K562 (cell line): Measurements from ENCODE around the gene TBX1. TPM values are rescaled to one million over a fixed set of nuclear protein-coding genes. Genes with fewer than 3 reads are reported as not detected.

Source experiments
- ARID3B ChIP-seq: fragments of 250-450 bp; sonication (Bioruptor Pico); IDR thresholded peaks from 2 replicates; pipeline ENCODE4 v1.4.0; 2020; ENCODE audit warnings: borderline replicate concordance
- ATF7 ChIP-seq: fragments of 450-650 bp; IDR thresholded peaks from 2 replicates; pipeline ENCODE4 v1.7.1; 2014; ENCODE audit warnings: mild to moderate bottlenecking, moderate library complexity
- FOXK1 ChIP-seq: sonication (generic); formaldehyde crosslinking; IDR thresholded peaks from 2 replicates; pipeline ENCODE4 v1.8.0; 2022; ENCODE audit warnings: missing genetic modification reagents, mild to moderate bottlenecking, borderline replicate concordance
- HES1 ChIP-seq: fragments of 450-650 bp; IDR thresholded peaks from 2 replicates; pipeline ENCODE4 v1.6.1; 2016; ENCODE audit warnings: low read depth, mild to moderate bottlenecking, moderate library complexity
- MITF ChIP-seq: IDR thresholded peaks from 2 replicates; pipeline ENCODE4 v1.6.1; 2014; ENCODE audit warnings: antibody characterized with exemption
- MXI1 ChIP-seq: IDR thresholded peaks from 2 replicates; pipeline ENCODE4 v1.6.1; 2011; ENCODE audit warnings: low read depth, mild to moderate bottlenecking, improper control_type of control experiment, low read length
- RBFOX2 ChIP-seq: fragments of 200-400 bp; formaldehyde crosslinking; IDR thresholded peaks from 2 replicates; pipeline ENCODE4 v1.6.1; 2017; ENCODE audit warnings: low read depth, mild to moderate bottlenecking, low read length, moderate library complexity
- SRSF7 ChIP-seq: fragments of 200-400 bp; formaldehyde crosslinking; optimal IDR thresholded peaks from 2 replicates; pipeline ENCODE3; 2017; ENCODE audit warnings: mild to moderate bottlenecking, low read depth, low read length
- TBL1XR1 ChIP-seq, 2 experiments: IDR thresholded peaks; 2 replicates each; pipeline ENCODE4 v1.6.1; 2012; ENCODE audit warnings: improper control_type of control experiment in 2 of 2, low read length in 2 of 2, mild to moderate bottlenecking in 1 of 2
- TEAD1 ChIP-seq, 2 experiments: fragments of 450-650 bp in 1 of 2; sonication (generic) in 1 of 2; formaldehyde crosslinking; IDR thresholded peaks; 2 replicates each; pipeline versions ENCODE4 v1.4.0 to v1.8.0; 2020 to 2022; ENCODE audit warnings: mild to moderate bottlenecking in 2 of 2, missing genetic modification reagents in 1 of 2
- TFAP4 ChIP-seq: sonication (generic); formaldehyde crosslinking; IDR thresholded peaks from 2 replicates; pipeline ENCODE4 v1.8.0; 2022; ENCODE audit warnings: missing genetic modification reagents, mild to moderate bottlenecking, moderate library complexity, borderline replicate concordance
- ZKSCAN1 ChIP-seq: fragments of 150-350 bp; IDR thresholded peaks from 2 replicates; pipeline ENCODE4 v1.6.1; 2016; ENCODE audit warnings: low read depth, low read length
- ZNF717 ChIP-seq: fragments of 250-450 bp; sonication (Bioruptor Pico); IDR thresholded peaks from 2 replicates; pipeline ENCODE4 v1.5.0; 2021
- polyA plus RNA-seq, 8 experiments: library from polyadenylated mRNA; depleted of rRNA in 4 of 8; stranded (reverse) in 5 of 8; unstranded in 3 of 8; fragments of >200 nt; fragmentation: Nextera tagmentation in 2 of 8; fragmentation: Illumina TruSeq in 1 of 8; extraction: Ambion mirVana in 2 of 8; extraction: Trizol in 1 of 8; gene quantifications; 2 replicates each; pipeline versions ENCODE4 v1.2.1 to v1.2.3, GENCODE V29; 2011 to 2014; ENCODE audit warnings: inconsistent platforms in 1 of 8, missing spikeins in 1 of 8
- total RNA-seq, 7 experiments: library from RNA; depleted of rRNA in 6 of 7; stranded (reverse); fragments of >200 nt in 6 of 7; fragmentation: Illumina TruSeq in 2 of 7; extraction: Trizol in 2 of 7; gene quantifications; 2 replicates each; pipeline versions ENCODE4 v1.2.1 to v1.2.3, GENCODE V29; 2011 to 2021; ENCODE audit warnings: low replicate concordance in 1 of 7
- TF ChIP-seq, protein P1 (sequence below), 2 experiments: IDR thresholded peaks; 2 replicates each; pipeline ENCODE4 v1.6.1; 2011; ENCODE audit warnings: borderline replicate concordance in 1 of 2, control low read depth in 1 of 2, low read depth in 1 of 2, low read length in 1 of 2, mild to moderate bottlenecking in 1 of 2, mixed read lengths in 1 of 2, moderate library complexity in 1 of 2; ENCODE audit not compliant: insufficient read depth in 1 of 2, insufficient read length in 1 of 2, poor library complexity in 1 of 2, severe bottlenecking in 1 of 2; ENCODE audit errors: extremely low read depth in 1 of 2
- TF ChIP-seq, protein P2 (sequence below): fragments of 450-650 bp; IDR thresholded peaks from 2 replicates; pipeline ENCODE4 v1.7.0; 2016; ENCODE audit warnings: borderline replicate concordance
- TF ChIP-seq, protein P3 (sequence below), 2 experiments: IDR thresholded peaks; 2 replicates each; pipeline ENCODE4 v1.6.1; 2012; ENCODE audit warnings: improper control_type of control experiment in 2 of 2, low read depth in 2 of 2, low read length in 2 of 2, borderline replicate concordance in 1 of 2

Gene TBX1
- total and polyA plus RNA-seq, 9 of the 15 experiments (the other 6 are each of a cell fraction or from before 2014, with no cell fraction given), result 0.07 to 35.0 (median 3.9) TPM

DNA sequence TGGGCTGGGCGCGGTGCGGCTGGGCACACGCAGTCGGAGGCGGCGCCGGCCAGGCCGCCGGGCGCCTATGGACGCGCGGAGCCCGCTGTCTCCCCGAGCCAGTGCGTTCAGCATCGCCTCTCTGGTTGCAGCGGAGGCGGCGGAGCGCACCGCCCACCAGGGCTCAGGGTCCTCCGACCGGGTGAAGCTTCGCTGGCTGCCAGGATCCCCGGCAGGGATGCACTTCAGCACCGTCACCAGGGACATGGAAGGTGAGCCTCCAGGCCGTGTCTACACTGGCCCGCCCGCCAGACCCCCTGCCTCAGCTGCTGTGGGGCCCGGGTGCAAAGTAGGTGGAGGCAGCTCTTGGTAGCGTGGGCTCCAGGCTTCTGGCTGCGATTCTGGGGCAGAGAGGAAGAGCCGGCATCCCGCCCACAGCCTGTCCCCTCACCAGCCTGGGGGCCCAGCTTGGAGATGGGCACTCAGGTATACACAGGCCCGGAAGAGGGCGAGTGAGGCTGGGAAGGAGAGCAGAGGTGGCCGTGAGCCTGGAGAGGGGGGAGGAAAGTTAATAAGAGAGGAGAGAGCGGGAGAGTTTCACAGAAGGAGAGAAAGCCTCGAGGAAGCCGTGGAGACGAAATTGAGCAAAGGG is 1.0 kb upstream of the TBX1 start (continued):
- no peak for TF ChIP-seq MITF
- 0 out of 2 replicates have a peak, but pooled peaks have one; percentile 66 for TF ChIP-seq ARID3B (CRISPR knock-in tag)
- TF ChIP-seq TFAP4 (CRISPR knock-in tag), result no peak
- TF ChIP-seq ZNF717, result no peak
- no peak for TF ChIP-seq RBFOX2
- TF ChIP-seq, protein P1, sequence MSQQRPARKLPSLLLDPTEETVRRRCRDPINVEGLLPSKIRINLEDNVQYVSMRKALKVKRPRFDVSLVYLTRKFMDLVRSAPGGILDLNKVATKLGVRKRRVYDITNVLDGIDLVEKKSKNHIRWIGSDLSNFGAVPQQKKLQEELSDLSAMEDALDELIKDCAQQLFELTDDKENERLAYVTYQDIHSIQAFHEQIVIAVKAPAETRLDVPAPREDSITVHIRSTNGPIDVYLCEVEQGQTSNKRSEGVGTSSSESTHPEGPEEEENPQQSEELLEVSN (IDR thresholded peaks at IDR 0.05; ENCODE audit: borderline replicate concordance in 1 of 2, extremely low read depth in 1 of 2, insufficient read depth in 1 of 2, insufficient read length in 1 of 2, low read depth in 1 of 2, low read length in 1 of 2, poor library complexity in 1 of 2, severe bottlenecking in 1 of 2), result peak in 1 of 2 experiments; percentile 12
- TF ChIP-seq FOXK1, result no peak
- TF ChIP-seq SRSF7, result no peak
- no peak for TF ChIP-seq TEAD1 (CRISPR knock-in tag; IDR thresholded peaks at IDR 0.05)
- no peak for TF ChIP-seq ATF7
- TF ChIP-seq, protein P2, sequence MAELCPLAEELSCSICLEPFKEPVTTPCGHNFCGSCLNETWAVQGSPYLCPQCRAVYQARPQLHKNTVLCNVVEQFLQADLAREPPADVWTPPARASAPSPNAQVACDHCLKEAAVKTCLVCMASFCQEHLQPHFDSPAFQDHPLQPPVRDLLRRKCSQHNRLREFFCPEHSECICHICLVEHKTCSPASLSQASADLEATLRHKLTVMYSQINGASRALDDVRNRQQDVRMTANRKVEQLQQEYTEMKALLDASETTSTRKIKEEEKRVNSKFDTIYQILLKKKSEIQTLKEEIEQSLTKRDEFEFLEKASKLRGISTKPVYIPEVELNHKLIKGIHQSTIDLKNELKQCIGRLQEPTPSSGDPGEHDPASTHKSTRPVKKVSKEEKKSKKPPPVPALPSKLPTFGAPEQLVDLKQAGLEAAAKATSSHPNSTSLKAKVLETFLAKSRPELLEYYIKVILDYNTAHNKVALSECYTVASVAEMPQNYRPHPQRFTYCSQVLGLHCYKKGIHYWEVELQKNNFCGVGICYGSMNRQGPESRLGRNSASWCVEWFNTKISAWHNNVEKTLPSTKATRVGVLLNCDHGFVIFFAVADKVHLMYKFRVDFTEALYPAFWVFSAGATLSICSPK, result no peak
- TF ChIP-seq TBL1XR1 (IDR thresholded peaks at IDR 0.05; ENCODE audit: low read length in 2 of 2), result no peak
- TF ChIP-seq, protein P3, sequence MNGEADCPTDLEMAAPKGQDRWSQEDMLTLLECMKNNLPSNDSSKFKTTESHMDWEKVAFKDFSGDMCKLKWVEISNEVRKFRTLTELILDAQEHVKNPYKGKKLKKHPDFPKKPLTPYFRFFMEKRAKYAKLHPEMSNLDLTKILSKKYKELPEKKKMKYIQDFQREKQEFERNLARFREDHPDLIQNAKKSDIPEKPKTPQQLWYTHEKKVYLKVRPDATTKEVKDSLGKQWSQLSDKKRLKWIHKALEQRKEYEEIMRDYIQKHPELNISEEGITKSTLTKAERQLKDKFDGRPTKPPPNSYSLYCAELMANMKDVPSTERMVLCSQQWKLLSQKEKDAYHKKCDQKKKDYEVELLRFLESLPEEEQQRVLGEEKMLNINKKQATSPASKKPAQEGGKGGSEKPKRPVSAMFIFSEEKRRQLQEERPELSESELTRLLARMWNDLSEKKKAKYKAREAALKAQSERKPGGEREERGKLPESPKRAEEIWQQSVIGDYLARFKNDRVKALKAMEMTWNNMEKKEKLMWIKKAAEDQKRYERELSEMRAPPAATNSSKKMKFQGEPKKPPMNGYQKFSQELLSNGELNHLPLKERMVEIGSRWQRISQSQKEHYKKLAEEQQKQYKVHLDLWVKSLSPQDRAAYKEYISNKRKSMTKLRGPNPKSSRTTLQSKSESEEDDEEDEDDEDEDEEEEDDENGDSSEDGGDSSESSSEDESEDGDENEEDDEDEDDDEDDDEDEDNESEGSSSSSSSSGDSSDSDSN (IDR thresholded peaks at IDR 0.05; ENCODE audit: borderline replicate concordance in 1 of 2, low read depth in 2 of 2, low read length in 2 of 2), result 0 out of 4 replicates have a peak, but pooled peaks have one; percentile 30 to 49
- TF ChIP-seq HES1, result no peak
- 0 out of 2 replicates have a peak, but pooled peaks have one; percentile 14 for TF ChIP-seq ZKSCAN1
- no peak for TF ChIP-seq MXI1
